Stimulated activated CD4-positive, alpha-beta T cell treated with anti-CD3 and anti-CD28 coated beads, Interleukin-4, amount 100 ng/mL, for 48 hours (primary cell): Measurements from ENCODE around the gene C16orf54.
A peak's percentile ranks its signal among the peaks of the same experiment; 100 is the strongest.
"Not testable (repeated sequence)": the region's sequence is repeated elsewhere in the genome, so short reads cannot be mapped to it uniquely, and the experiment has no call there.

Experiments used
- DNase-seq, 2 donors: peaks; one replicate each; pipeline ENCODE4 v3.0.0-alpha.2; 2020; ENCODE audit warnings: low read depth in 2 of 2

C16orf54 gene

GRCh38 chr16:29740630-29741015, 5.2 kb downstream of the C16orf54 start:
- not testable (repeated sequence) for DNase-seq

GRCh38 chr16:29739927-29740629, 5.7 kb downstream of the C16orf54 start:
- not testable (repeated sequence) for DNase-seq

DNA sequence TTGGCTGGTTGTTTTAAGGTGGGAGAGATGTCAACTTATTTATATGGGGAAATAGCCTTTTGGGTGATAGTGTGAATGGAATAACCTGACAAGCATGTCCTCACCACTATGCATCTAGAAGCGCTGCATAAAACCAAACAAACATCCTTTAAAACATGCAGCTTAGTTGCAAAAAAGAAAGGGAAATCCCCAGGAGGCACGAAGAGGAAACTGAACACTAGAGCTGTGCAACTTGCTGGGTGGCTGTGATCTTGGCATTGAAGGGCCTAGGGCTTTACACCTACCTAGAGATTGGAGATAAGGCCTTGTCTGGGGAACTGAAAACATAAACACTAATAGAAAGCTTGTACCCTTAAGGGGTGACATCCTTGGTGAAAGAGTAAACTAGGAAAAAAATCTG, 7.3 kb downstream of the C16orf54 start:
- no peak for DNase-seq

DNA sequence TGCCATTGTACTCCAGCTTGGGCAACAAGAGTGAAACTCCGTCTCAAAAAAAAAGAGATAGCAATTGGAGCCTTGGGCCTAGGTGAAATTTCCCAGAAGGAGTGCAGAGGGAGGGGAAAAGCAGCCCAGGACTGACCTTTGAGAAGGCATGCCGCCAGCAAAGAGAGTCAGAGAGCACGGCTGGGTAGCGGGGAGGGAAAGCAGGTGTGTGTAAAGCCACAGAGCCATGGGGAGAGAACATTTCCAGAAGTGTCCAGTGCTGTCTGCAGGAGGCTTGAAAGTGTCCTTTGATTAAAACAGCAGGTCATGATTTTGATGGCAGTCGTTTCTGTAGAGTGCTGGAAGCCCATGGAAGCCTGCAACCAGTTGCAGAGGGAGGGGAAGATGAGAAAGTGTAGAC, 8.1 kb downstream of the C16orf54 start:
- no peak for DNase-seq

GRCh38 chr16:29736764-29737163, 9.0 kb downstream of the C16orf54 start:
- DNase-seq, result no peak

DNA sequence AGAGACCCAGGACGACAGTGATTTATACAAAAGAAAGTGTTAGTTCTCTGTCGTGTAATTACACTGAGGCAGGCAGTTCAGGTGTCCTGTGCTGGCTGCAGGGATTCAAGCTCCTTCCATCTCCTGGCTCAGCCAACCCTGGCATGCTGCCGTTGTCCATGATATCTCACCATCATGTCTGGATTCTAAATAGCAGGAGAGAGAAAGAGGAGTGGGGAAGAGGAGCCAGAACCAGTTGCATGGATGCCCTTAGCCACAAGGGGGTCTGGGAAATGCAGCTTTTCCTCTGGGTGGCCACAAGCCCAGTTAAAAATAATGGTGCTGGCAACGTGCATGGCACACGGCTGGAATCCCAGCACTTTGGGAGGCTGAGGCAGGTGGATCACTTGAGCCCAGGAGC, 9.7 kb downstream of the C16orf54 start:
- no peak for DNase-seq

DNA sequence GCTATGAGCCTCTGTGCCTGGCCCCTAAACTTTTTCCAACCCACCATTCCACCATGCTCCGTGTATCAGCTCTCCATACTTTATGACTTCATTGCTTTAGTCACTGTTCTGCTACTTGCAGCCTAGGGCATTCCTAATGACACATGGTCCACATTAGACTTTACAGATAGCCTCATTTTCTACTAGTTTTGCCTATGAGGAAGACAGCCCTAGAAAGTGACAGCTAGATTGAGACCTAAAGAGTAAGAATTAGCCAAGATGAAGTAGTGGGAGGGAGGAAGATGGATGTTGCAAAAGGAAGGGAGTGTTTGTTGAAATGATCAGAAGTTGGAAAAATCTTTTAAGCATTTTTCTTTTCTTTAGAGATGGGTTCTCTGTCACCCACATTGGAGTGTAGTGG, 11.0 kb downstream of the C16orf54 start:
- no peak for DNase-seq

GRCh38 chr16:29731768-29732601, 13.8 kb downstream of the C16orf54 start:
- DNase-seq, result peak; percentile 69 to 78

DNA sequence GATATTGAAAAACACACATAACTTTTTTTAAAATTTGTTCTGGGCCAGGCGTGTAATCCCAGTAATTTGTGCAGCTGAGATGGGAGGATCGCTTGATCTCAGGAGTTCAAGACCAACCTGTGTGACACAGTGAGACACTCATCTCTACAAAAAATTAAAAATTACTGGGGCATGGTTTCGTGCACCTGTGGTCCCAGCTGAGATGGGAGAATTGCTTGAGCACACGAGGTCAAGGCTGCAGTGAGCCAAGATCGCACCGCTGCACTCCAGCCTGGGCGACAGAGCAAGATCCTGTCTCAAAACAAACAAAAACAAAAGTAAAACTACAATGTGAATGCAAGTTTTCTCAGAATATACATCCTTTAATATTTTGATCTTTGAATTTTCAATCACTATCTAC, 15.1 kb downstream of the C16orf54 start:
- DNase-seq, result no peak

DNA sequence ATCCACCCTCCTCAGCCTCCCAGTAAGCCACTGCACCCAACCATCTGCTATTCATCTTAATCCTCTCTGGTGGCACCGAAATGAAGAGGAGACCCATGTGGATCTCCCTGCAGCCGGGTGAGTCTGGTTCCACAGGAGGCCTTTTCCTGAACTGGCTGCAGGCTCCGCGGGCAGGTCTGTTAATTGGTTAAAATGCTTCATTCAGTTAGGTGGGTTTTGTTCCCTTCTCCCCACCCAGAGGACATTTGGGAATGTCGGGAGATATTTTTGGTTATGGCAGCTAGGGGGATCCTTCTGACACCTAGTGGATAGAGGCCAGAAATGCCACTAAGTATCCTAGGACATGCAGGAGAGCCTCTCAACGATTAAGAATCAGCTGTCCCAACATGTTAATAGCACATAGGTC, 16.7 kb downstream of the C16orf54 start:
- DNase-seq, result no peak

DNA sequence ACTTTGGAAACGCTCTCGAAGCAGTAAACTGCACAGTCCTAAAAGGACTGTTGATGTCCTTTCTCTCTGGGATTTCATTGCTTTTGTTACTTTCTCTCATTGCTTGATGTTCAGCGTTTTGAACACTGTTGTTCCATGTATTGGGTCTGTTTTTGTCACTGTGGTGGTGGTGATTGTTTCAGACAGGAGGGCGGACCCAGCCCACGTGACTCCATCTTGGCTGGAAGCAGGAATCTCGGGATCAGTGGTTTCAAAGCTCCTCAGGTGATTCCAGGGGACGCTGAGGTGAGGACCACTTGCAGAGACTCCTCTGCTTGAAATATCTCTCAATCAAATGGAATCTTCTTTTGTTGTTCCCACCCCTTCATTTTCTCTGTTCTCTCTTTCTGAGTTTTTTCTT, 18.3 kb downstream of the C16orf54 start:
- no peak for DNase-seq

DNA sequence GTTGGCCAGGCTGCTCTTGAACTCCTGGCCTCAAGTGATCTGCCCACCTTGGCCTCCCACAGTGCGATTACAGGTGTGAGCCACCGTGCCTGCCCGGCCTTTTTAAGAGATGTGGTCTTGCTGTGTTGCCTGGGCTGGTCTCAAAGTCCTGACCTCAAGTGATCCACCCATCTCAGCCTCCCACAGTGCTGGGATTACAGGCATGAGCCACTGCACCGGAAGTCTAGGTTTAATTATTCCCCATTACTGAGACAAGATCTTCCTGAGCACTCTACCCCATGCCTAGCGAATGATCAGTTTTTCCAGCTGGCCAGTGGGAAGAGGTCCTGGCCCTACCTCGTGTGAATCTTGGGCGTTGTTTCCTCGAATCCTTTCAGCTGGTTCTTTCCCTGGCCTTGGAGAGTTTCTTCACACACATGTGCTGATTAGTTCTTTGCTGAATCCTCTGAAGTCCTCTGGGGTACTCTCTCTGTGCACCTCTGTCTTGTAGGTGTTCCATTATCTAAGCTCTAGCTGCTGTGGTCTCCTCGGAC, 18.9 kb downstream of the C16orf54 start:
- DNase-seq, result no peak

- DNase-seq, result peak in 1 of 2 donors; percentile 24
Observed at GRCh38 chr16:29721167-29721879, 24.5 kb downstream of the C16orf54 start.

- no peak for DNase-seq
Observed at GRCh38 chr16:29720703-29721102, 25.1 kb downstream of the C16orf54 start.

DNA sequence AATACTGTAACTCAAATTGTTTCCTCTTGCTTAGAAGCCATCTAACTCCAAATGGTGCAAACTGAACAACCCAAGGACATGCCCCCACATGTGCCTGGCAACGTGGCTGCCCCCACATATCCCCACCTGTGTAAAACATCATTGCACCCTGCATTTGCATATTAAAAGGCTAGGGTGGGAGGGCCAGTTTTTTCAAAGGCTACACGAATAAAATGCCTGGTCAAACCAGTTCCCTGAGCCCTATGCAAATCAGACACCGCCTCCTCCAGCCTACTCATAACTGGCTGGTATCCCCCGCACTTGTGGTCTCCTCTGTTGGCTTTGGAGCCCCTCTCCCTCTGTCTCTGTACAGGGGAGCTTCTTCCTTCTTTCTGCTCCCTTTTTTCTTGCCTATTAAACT, 26.7 kb downstream of the C16orf54 start:
- DNase-seq, result no peak

- no peak for DNase-seq
Observed at GRCh38 chr16:29717113-29717512, 28.7 kb downstream of the C16orf54 start.

GRCh38 chr16:29714972-29715371, 30.8 kb downstream of the C16orf54 start:
- DNase-seq, result no peak

DNA sequence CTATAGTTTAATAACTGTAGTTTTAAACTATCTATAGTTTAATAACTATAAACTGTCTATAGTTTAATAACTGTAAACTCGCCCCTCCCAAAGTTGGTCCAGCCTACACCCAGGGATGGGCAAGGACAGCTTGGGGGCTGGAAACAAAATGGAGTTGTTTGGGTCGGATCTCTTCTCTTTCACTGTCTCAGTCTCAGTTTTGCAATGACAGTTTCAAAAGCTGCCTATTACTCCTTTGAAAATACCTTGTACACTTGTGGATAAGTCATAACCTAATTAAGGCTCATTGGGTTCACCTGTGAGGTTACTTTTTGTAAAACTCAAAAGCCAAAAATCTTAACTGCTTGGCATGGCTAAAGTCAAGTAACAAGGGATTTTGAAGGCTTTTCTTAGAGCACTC, 31.4 kb downstream of the C16orf54 start:
- no peak for DNase-seq

DNA sequence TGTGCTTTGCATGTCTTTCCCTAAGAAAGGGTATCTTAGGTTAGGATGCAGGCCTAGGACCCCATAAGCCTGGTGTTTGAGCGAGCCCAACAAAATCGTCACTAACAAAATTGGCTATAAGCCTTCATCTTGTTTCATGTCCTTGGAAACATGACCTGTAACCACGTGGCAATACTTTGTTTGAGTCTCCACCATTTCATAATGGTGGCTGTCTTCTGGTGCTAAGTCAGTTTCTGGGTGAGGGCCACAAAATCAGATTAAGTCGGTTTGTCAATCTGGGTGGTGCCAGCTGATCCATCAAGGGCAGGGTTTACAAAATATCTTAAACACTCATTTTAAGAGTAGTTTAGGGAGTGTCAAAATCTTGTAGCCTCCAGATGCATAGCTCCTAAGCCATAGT, 33.0 kb downstream of the C16orf54 start:
- DNase-seq, result no peak

DNA sequence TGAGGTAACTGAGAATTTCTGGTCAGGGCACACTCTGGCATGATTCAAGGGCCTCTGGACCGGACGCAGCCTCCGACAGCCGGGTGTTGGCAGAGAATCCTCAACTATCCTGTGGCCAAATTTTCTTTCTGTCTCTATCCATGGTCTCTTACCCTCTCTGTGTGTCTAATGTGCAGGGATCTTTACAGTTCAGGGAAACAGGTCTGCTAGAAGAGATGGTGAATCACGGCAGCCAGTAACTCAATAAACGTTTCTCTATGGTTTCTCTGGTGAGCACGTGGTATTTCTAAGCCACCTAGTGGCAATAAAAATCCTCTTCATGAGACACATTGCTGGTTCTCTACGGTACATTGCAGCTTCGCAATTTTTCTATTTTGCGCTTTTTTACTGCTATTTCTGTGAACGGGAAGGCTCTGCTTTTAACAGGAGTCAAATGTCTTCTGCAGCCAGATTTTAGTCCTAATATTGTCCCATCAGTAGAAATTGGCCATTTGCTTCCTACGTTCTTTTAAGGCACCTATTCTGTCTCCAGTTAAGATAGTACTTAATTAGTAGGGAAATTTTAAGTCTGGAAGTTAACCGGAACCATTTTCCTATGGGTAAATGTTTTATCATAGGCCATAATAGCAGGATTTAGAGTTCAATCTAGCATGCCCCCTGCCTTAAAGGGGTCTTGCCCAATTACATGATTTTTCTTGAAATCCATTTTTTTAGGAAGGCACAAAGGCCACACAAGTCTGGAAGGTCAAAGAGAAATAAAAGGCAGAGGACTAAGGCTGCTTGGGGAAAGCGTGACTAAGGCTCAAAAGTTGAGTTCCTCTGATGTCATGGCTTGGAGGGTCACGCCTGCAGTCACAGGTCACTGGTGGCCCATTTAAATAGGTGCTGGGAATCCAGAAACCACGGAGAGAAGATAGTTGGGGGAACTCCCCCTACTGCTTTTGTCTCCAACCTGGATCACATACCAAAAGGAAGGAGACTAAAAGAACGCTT, 35.3 kb downstream of the C16orf54 start:
- no peak for DNase-seq

GRCh38 chr16:29709657-29710056, 36.1 kb downstream of the C16orf54 start:
- not testable (repeated sequence) for DNase-seq
